LoVo (cell line): ENCODE measurements around the gene RIC8B.
"Not testable (repeated sequence)": the region's sequence is repeated elsewhere in the genome, so short reads cannot be mapped to it uniquely, and the experiment has no call there.

ENCODE experiments used
- DNase-seq: peaks from one replicate; pipeline ENCODE4 v3.0.0-alpha.2; 2016; ENCODE audit warnings: low spot score

RIC8B gene

DNA sequence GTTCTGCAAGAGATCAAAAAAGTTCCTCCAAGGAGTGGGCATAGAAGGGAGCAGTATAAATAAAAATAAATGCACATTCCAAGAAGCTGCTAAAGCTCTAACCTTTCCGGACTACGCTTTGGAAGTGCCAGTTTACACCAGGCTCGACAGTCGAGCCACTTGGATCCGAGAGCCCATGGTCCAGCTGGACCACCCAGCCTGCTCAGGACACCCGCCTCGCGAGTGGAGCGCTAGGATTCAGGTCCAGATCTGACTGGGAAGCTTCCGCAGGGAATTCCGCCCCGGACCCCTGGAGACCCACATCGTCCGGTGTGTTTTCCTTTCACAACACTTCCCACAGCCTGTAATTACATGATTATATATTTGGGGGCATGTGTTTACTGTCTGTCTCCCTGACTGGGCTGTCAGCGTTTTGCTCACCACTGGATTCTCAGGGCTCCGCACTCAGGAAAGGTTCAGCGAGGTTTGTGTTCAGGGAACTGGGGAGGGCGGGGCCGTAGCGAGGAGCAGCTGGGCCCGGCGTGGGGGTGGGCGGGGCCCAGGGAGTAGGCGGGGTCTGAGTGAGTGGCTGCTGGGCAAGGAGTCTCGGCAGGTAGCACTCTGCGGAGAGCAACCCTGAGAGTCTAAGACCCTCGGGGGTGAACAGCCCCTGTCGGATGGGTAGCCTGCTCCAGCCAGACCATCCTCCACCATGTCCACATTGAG lies 128.9 kb downstream of the RIC8B start:
- peak; percentile 75 for DNase-seq

DNA sequence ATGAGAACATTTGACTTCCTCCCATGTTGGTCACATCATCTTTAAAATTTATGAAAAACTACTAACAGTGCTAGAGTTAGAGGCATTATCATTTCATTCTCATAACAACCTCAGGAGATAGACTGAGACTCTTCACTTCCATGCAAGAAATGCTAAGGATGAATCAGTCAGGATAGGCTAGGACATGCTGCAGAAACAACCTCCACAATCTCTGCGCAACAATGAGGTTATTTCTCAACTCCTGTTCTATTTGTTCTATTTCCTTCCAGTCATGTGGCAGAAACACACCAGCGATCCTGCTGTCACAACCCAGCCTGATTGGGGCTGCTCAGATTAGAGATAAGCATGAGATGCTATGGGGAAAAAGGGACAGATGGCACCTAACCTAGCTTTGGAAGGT lies 132.2 kb downstream of the RIC8B start:
- DNase-seq, result no peak

DNA sequence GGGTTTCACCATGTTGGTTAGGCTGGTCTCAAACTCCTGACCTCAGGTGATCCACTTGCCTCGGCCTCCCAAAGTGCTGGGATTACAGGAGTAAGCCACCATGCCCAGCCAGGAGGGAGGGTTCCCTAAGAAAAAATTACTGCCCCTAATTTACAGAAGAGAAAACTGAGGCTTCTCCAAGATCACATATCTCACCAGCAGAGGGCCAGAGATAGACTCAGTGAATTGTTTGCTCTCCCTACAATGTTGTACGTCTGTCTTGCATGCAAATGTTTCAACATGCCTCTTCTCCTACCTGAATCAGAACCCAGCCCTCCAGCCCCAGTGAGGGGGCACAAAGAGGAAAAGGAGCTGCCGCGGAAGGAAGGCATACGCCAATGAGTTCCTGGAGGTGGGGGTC lies 132.9 kb downstream of the RIC8B start:
- DNase-seq, result no peak

DNA sequence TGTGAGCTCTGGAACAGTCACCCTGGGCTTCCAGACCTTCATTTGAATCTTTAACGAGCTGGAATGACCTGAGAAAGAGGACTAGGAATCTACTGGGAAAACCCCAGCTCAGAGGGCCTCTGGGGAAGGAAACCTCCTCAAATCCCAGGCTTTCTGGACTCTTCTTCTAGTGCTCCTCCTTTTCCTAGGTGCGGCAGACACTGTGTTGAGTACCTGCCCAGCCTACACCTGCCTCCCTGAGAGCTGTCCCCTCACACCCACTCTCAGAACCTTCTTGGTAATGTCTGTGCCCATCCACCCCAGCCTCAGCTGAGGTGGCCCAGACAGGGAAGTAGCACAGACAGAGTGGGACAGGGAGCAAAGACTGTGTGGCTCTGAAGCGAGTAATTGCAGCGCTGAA lies 133.4 kb downstream of the RIC8B start:
- no peak for DNase-seq

- DNase-seq, result no peak
Observed at GRCh38 chr12:106908561-106908960, 134.1 kb downstream of the RIC8B start.

- DNase-seq, result no peak
Observed at GRCh38 chr12:106910202-106910601, 135.7 kb downstream of the RIC8B start.

GRCh38 chr12:106911581-106911980 lies 137.1 kb downstream of the RIC8B start:
- DNase-seq, result no peak

- no peak for DNase-seq
Observed at GRCh38 chr12:106913456-106913855, 139.0 kb downstream of the RIC8B start.

GRCh38 chr12:106914796-106915634 lies 140.5 kb downstream of the RIC8B start:
- DNase-seq, result no peak

GRCh38 chr12:106915635-106916026 lies 141.1 kb downstream of the RIC8B start:
- no peak for DNase-seq

GRCh38 chr12:106917503-106917902 lies 143.0 kb downstream of the RIC8B start:
- DNase-seq, result no peak

- DNase-seq, result peak; percentile 12
Observed at GRCh38 chr12:106918746-106919145, 144.3 kb downstream of the RIC8B start.

- peak; percentile 63 for DNase-seq
Observed at GRCh38 chr12:106919910-106920544, 145.5 kb downstream of the RIC8B start.

- DNase-seq, result not testable (repeated sequence)
Observed at GRCh38 chr12:106921976-106922375, 147.5 kb downstream of the RIC8B start.

DNA sequence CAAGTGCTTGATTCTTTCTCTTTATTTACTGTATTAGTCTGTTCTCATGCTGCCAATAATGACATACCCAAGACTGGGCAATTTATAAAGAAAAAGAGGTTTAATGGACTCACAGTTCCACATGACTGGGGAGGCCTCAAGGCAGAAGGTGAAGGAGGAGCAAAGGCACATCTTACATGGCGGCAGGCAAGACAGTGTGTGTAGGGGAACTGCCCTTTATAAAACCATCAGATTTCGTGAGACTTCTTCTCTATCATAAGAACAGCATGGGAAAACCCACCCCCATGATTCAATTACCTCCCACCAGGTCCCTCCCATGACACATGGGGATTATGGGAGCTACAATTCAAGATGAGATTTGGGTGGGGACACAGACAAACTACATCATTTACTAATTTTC lies 149.1 kb downstream of the RIC8B start:
- DNase-seq, result not testable (repeated sequence)

- DNase-seq, result no peak
Observed at GRCh38 chr12:106924268-106924861, 149.9 kb downstream of the RIC8B start.

DNA sequence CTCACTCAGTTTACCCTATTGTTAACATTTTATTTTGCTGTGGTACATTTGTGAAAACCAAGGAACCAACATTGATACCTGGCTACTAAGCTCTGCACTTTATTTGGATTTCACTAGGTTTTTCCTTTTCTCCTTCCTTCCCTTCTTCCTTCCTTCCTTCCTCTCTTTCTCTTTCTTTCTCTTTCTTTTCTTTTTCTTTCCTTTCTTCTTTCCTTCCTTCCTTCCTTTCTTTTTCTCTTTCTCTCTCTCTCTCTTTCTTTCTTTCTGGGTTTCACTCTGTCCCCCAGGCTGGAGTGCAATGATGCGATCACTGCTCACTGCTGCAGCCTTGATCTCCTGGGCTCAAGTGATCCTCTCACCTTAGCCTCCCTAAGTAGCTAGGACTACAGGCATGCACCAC lies 152.2 kb downstream of the RIC8B start:
- DNase-seq, result no peak

DNA sequence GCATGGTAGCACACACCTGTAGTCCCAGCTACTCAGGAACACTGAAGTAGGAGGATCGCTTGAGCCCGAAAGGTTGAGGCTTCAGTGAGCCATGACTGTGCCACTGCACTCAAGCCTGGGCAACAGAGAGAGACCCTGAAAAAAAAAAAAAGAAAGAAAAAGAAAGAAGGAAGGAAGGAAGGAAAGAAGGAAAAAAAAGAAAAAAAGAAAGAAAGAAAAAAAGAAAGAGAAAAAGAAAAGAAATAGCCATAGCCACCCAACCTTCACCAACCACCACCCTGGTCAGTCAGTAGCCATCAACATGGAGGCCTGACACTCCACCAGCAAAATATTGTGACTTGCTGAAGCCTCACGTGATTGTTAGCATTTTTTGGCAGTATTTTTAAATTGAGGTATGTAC lies 159.8 kb downstream of the RIC8B start:
- no peak for DNase-seq
